Uterus (tissue), 2 donors: ENCODE results near the gene CAMLG.
"Not testable (repeated sequence)": the region's sequence is repeated elsewhere in the genome, so short reads cannot be mapped to it uniquely, and the experiment has no call there.

Experiments
- CTCF ChIP-seq, 4 experiments: fragments of 200-600 bp in 2 of 4; fragments of 450-650 bp in 2 of 4; sonication (generic) in 2 of 4; IDR thresholded peaks; one replicate each; pipeline ENCODE4 v1.5.1; 2016 to 2019; ENCODE audit warnings: antibody characterized with exemption in 4 of 4, mild to moderate bottlenecking in 2 of 4, moderate library complexity in 1 of 4
- POLR2A ChIP-seq, 2 donors: fragments of 450-650 bp; IDR thresholded peaks; one replicate each; pipeline ENCODE4 v1.6.1; 2016; ENCODE audit warnings: antibody characterized with exemption in 2 of 2, mild to moderate bottlenecking in 1 of 2, moderate library complexity in 1 of 2

GRCh38 chr5:134767528-134768291, 29.4 kb downstream of the CAMLG start:
- TF ChIP-seq CTCF, POLR2A (IDR thresholded peaks at IDR 0.05): not testable (repeated sequence)
